Ovary (tissue), 9 donors: Measurements from ENCODE around the gene PTPRK. TPM values are rescaled to one million over a fixed set of nuclear protein-coding genes. Genes with fewer than 3 reads are reported as not detected.

Experiments
- DNase-seq, 5 donors: peaks; one replicate each; pipeline ENCODE4 v3.0.0-alpha.2; 2019 to 2020
- H3K27ac ChIP-seq, 2 donors: fragments of 200-600 bp; one replicate each; pipeline versions ENCODE4 v1.5.1 to v1.8.0; 2019 to 2022
- H3K27me3 ChIP-seq: fragments of 200-600 bp; one replicate; pipeline ENCODE4 v1.8.0; 2022
- H3K36me3 ChIP-seq: fragments of 200-600 bp; sonication (generic); one replicate; pipeline ENCODE4 v1.5.1; 2019
- H3K4me1 ChIP-seq: one replicate; pipeline ENCODE4 v1.8.1; 2013; ENCODE audit warnings: mild to moderate bottlenecking, moderate library complexity; ENCODE audit not compliant: insufficient read depth
- H3K4me3 ChIP-seq: fragments of 200-600 bp; sonication (generic); one replicate; pipeline ENCODE4 v1.5.1; 2017
- H3K9me3 ChIP-seq, 2 donors: fragments of 200-600 bp in 1 of 2; sonication (generic) in 1 of 2; one replicate each; pipeline versions ENCODE4 v1.5.1 to v1.8.1; 2013 to 2019; ENCODE audit warnings: mild to moderate bottlenecking in 1 of 2, moderate library complexity in 1 of 2
- CTCF ChIP-seq, 3 donors: fragments of 450-650 bp in 2 of 3; fragments of 200-600 bp in 1 of 3; IDR thresholded peaks; one replicate each; pipeline versions ENCODE4 v1.5.1 to v1.8.0; 2016 to 2022; ENCODE audit warnings: antibody characterized with exemption in 3 of 3, mild to moderate bottlenecking in 1 of 3
- EP300 ChIP-seq: sonication (generic); formaldehyde crosslinking; IDR thresholded peaks from one replicate; pipeline ENCODE4 v1.6.1; 2017; ENCODE audit warnings: antibody characterized with exemption
- POLR2A ChIP-seq: fragments of 450-650 bp; IDR thresholded peaks from one replicate; pipeline ENCODE4 v1.6.1; 2017; ENCODE audit warnings: antibody characterized with exemption, mild to moderate bottlenecking, moderate library complexity
- WGBS, 3 donors: extraction: QIAGEN DNeasy Blood & Tissue Kit in 1 of 3; methylation state at CpG; one replicate each; pipeline versions ENCODE4 v1.1.5 to v1.1.7; 2013 to 2017; 5-methylcytosine and 5-hydroxymethylcytosine counted together
- intact Hi-C, 4 donors: fragments of 100-400 bp; cut with DNase I; formaldehyde crosslinking; loops; one replicate each; pipeline versions ENCODE4 v1.11.0 to v1.15.1; 2022 to 2023
- polyA plus RNA-seq, 2 donors: library from polyadenylated mRNA; stranded (reverse); fragments of 200-250 nt in 1 of 2; fragments of 350-450 nt in 1 of 2; fragmentation: Illumina TruSeq in 1 of 2; extraction: RNeasy Lipid Tissue Mini Kit (QIAGEN cat#74804) in 1 of 2; gene quantifications; one replicate each; pipeline ENCODE4 v1.2.3, GENCODE V29; 2013 to 2014
- total RNA-seq, 7 donors: library from RNA; depleted of rRNA in 2 of 7; stranded (reverse); fragments of >200 nt in 2 of 7; fragmentation: NEBNext Ultra II Directional in 3 of 7; extraction: Animal tissue kit (Norgen Biotek cat#: 25700) in 3 of 7; gene quantifications; one replicate each; pipeline versions ENCODE4 v1.1.0 to v1.2.4, GENCODE V29; 2016 to 2023
- donor health status: DM: no; HTN: no; CAD: no; lungs with moderate emphysema.
- donor health status: DM: no; HTN: no; CAD: no.
- donor health status: Bipolar disorder and iron deficiency.
- donor health status: DM: yes; HTN: yes; CAD: no.
- donor health status: DM: no; HTN: no; CAD: no.
- donor health status: DM: yes; HTN: yes; CAD: no.

Gene PTPRK
- total and polyA plus RNA-seq, 9 donors, result 24.0 to 50.7 (median 44.1) TPM

- no peak for TF ChIP-seq EP300
- no peak for TF ChIP-seq POLR2A
- TF ChIP-seq CTCF (IDR thresholded peaks at IDR 0.05), result no peak
- no peak overlapping the region for H3K27ac ChIP-seq
- H3K4me3 ChIP-seq, result no peak overlapping the region
- no peaks in the 10 kb centered on the region for H3K4me1 ChIP-seq
- intact Hi-C loops, result no loop called here
- no peaks in the 10 kb centered on the region for H3K36me3 ChIP-seq
- H3K9me3 ChIP-seq, result no peaks in the 10 kb centered on the region
- DNase-seq, result no peak
- no peaks in the 10 kb centered on the region for H3K27me3 ChIP-seq
Measured at GRCh38 chr6:128121190-128121589, 399.2 kb downstream of the PTPRK start.

GRCh38 chr6:128118401-128118800, 402.0 kb downstream of the PTPRK start:
- Histone ChIP-seq H3K4me1 (peaks cover 2% of the 10 kb centered on the region), H3K36me3 (no peaks in the 10 kb centered on the region)
- intact Hi-C loops, result no loop called here

GRCh38 chr6:128117916-128118315, 402.5 kb downstream of the PTPRK start:
- no peak for DNase-seq
- no peak overlapping the region for H3K27ac ChIP-seq
- 95 to 98% (median 97%) methylated on average over 3 of the region's 3 CpGs for WGBS, 3 donors
- H3K36me3 ChIP-seq, result no peaks in the 10 kb centered on the region
- H3K4me3 ChIP-seq, result no peak overlapping the region
- H3K27me3 ChIP-seq, result no peaks in the 10 kb centered on the region
- no peaks in the 10 kb centered on the region for H3K9me3 ChIP-seq
- TF ChIP-seq EP300 (no peak), CTCF (IDR thresholded peaks at IDR 0.05) (no peak), POLR2A (no peak)
- intact Hi-C loops, result no loop called here
- H3K4me1 ChIP-seq, result peaks cover 2% of the 10 kb centered on the region

More at GRCh38 chr6:128118401-128118800, 402.0 kb downstream of the PTPRK start:
- H3K27me3 ChIP-seq, result no peaks in the 10 kb centered on the region
- no peaks in the 10 kb centered on the region for H3K9me3 ChIP-seq
- no peak overlapping the region for H3K27ac ChIP-seq
- DNase-seq, result no peak
- no peak overlapping the region for H3K4me3 ChIP-seq
- TF ChIP-seq CTCF (IDR thresholded peaks at IDR 0.05) (no peak), POLR2A (no peak), EP300 (no peak)

- no peak for DNase-seq
Measured at GRCh38 chr6:128114164-128114563, 406.2 kb downstream of the PTPRK start.

GRCh38 chr6:128112494-128112893, 407.9 kb downstream of the PTPRK start:
- H3K36me3 ChIP-seq, result no peaks in the 10 kb centered on the region
- no peaks in the 10 kb centered on the region for H3K9me3 ChIP-seq
- no peak overlapping the region for H3K27ac ChIP-seq
- TF ChIP-seq EP300 (no peak), CTCF (IDR thresholded peaks at IDR 0.05) (no peak)
- DNase-seq, result no peak
- H3K27me3 ChIP-seq, result no peaks in the 10 kb centered on the region
- 23 to 31% (median 24%) methylated on average over 2 of the region's 2 CpGs for WGBS, 3 donors
- intact Hi-C loops, result no loop called here
- no peak overlapping the region for H3K4me3 ChIP-seq
- peaks cover 3% of the 10 kb centered on the region for H3K4me1 ChIP-seq

More at GRCh38 chr6:128114164-128114563, 406.2 kb downstream of the PTPRK start:
- Histone ChIP-seq H3K27ac (no peak overlapping the region), H3K4me1 (peaks cover 3% of the 10 kb centered on the region), H3K27me3 (no peaks in the 10 kb centered on the region), H3K36me3 (no peaks in the 10 kb centered on the region), H3K9me3 (no peaks in the 10 kb centered on the region), H3K4me3 (no peak overlapping the region)
- 95 to 97% (median 97%) methylated on average over 5 of the region's 5 CpGs for WGBS, 3 donors
- intact Hi-C loops, result no loop called here
- no peak for TF ChIP-seq EP300
